IMR-90 (cell line): ENCODE measurements around the gene DAGLA. TPM values are rescaled to one million over a fixed set of nuclear protein-coding genes. Genes with fewer than 3 reads are reported as not detected.

Experiments used
- ATAC-seq: fragments of 200-7000 bp; cut with Tn5 transposase; 2 replicates; pipeline ENCODE4 v1.9.1; 2020; ENCODE audit warnings: low read depth, mild to moderate bottlenecking, moderate library complexity
- BruUV-seq: library from RNA; stranded (reverse); fragments of 400-500 nt; replicated peaks from 2 replicates; lab custom pipeline; 2021; lab: Mats Ljungman, UMichigan
- CTCF ChIA-PET: fragments of 300-600 bp; formaldehyde crosslinking; extraction: SDS; loops from one replicate; lab custom pipeline; 2021; ENCODE audit warnings: antibody characterized with exemption; lab: Yijun Ruan, JAX
- POLR2A ChIA-PET: fragments of 300-600 bp; sonication (Branson Sonifier 250); formaldehyde crosslinking; loops from one replicate; lab custom pipeline; 2022; ENCODE audit warnings: antibody characterized with exemption; ENCODE audit not compliant: unreplicated experiment; lab: Charles Lee
- DNase-seq: peaks from one replicate; pipeline ENCODE4 v3.0.0; 2013
- H2AFZ ChIP-seq: replicated peaks from 2 replicates; pipeline ENCODE3; 2013; ENCODE audit warnings: low read length, mild to moderate bottlenecking; ENCODE audit not compliant: poor library complexity
- H2AK5ac ChIP-seq: 2 replicates; pipeline ENCODE4 v1.6.1; 2013; ENCODE audit warnings: low read depth, low read length, inconsistent platforms
- H2AK9ac ChIP-seq: replicated peaks from 2 replicates; pipeline ENCODE3; 2013; ENCODE audit warnings: mild to moderate bottlenecking, low read depth, low read length, moderate library complexity; ENCODE audit not compliant: poor library complexity
- H2BK120ac ChIP-seq: 2 replicates; pipeline ENCODE4 v1.6.1; 2013; ENCODE audit warnings: low read depth, low read length, inconsistent platforms
- H2BK15ac ChIP-seq: 3 replicates; pipeline ENCODE4 v1.6.1; 2013; ENCODE audit warnings: low read depth, low read length, inconsistent platforms
- H2BK20ac ChIP-seq: 2 replicates; pipeline ENCODE4 v1.6.1; 2013; ENCODE audit warnings: low read depth, mild to moderate bottlenecking, inconsistent platforms, low read length, moderate library complexity
- H2BK5ac ChIP-seq: 2 replicates; pipeline ENCODE4 v1.6.1; 2013; ENCODE audit warnings: mild to moderate bottlenecking, low read depth, low read length, inconsistent platforms; ENCODE audit not compliant: poor library complexity, severe bottlenecking
- H3K14ac ChIP-seq: replicated peaks from 2 replicates; pipeline ENCODE4 v1.6.1; 2013; ENCODE audit warnings: low read depth, low read length, inconsistent platforms
- H3K18ac ChIP-seq: 2 replicates; pipeline ENCODE4 v1.6.1; 2013; ENCODE audit warnings: low read depth, low read length, control low read depth
- H3K23ac ChIP-seq: 2 replicates; pipeline ENCODE4 v1.6.1; 2013; ENCODE audit warnings: low read depth, low read length, inconsistent platforms
- H3K27ac ChIP-seq: 2 replicates; pipeline ENCODE4 v1.5.1; 2013; ENCODE audit warnings: mild to moderate bottlenecking, control low read depth, low read length; ENCODE audit not compliant: insufficient read depth
- H3K27me3 ChIP-seq: 2 replicates; pipeline ENCODE4 v1.6.1; 2013; ENCODE audit warnings: low read length; ENCODE audit not compliant: control insufficient read depth, insufficient read depth
- H3K36me3 ChIP-seq: 2 replicates; pipeline ENCODE4 v1.6.1; 2013; ENCODE audit warnings: low read length, mixed read lengths; ENCODE audit not compliant: control insufficient read depth, insufficient read depth
- H3K4ac ChIP-seq: 2 replicates; pipeline ENCODE4 v1.6.1; 2013; ENCODE audit warnings: low read depth, low read length, inconsistent platforms
- H3K4me1 ChIP-seq: 2 replicates; pipeline ENCODE4 v1.6.1; 2013; ENCODE audit warnings: low read length, mixed read lengths; ENCODE audit not compliant: control insufficient read depth, insufficient read depth
- H3K4me2 ChIP-seq: 2 replicates; pipeline ENCODE4 v1.6.1; 2013; ENCODE audit warnings: low read depth, mild to moderate bottlenecking, control low read depth, low read length, moderate library complexity
- H3K4me3 ChIP-seq: 2 replicates; pipeline ENCODE4 v1.5.1; 2013; ENCODE audit warnings: low read depth, mild to moderate bottlenecking, control low read depth, low read length, moderate library complexity; ENCODE audit not compliant: insufficient read depth
- H3K56ac ChIP-seq: 2 replicates; pipeline ENCODE4 v1.6.1; 2013; ENCODE audit warnings: low read length, inconsistent platforms; ENCODE audit not compliant: insufficient read depth; ENCODE audit errors: extremely low read depth
- H3K79me1 ChIP-seq, 2 experiments: 2 replicates each; pipeline ENCODE4 v1.6.1; 2013; ENCODE audit warnings: low read length in 2 of 2, inconsistent platforms in 1 of 2, low read depth in 1 of 2
- H3K9ac ChIP-seq: 2 replicates; pipeline ENCODE4 v1.6.1; 2013; ENCODE audit warnings: low read depth, low read length, control low read depth
- H3K9me1 ChIP-seq: 2 replicates; pipeline ENCODE4 v1.6.1; 2013; ENCODE audit warnings: low read length, inconsistent platforms; ENCODE audit not compliant: insufficient read depth
- H3K9me3 ChIP-seq: 2 replicates; pipeline ENCODE4 v1.6.1; 2013; ENCODE audit warnings: low read length; ENCODE audit not compliant: control insufficient read depth, insufficient read depth
- H4K20me1 ChIP-seq: 2 replicates; pipeline ENCODE4 v1.6.1; 2013; ENCODE audit warnings: low read length, inconsistent platforms; ENCODE audit not compliant: insufficient read depth
- H4K5ac ChIP-seq: 2 replicates; pipeline ENCODE4 v1.6.1; 2013; ENCODE audit warnings: mild to moderate bottlenecking, low read depth, low read length, control low read depth
- H4K8ac ChIP-seq, 2 experiments: 2 replicates each; pipeline ENCODE4 v1.6.1; 2013; ENCODE audit warnings: low read depth in 2 of 2, low read length in 2 of 2, control low read depth in 1 of 2, inconsistent platforms in 1 of 2
- H4K91ac ChIP-seq: 2 replicates; pipeline ENCODE4 v1.6.1; 2013; ENCODE audit warnings: low read depth, low read length, inconsistent platforms; ENCODE audit not compliant: insufficient read depth
- BHLHE40 ChIP-seq: fragments of 150-350 bp; IDR thresholded peaks from 2 replicates; pipeline ENCODE4 v1.6.1; 2016; ENCODE audit warnings: mild to moderate bottlenecking, low read depth, low read length
- CHD1 ChIP-seq: IDR thresholded peaks from 2 replicates; pipeline ENCODE4 v1.6.1; 2012; ENCODE audit warnings: low read depth, low read length, improper control_type of control experiment
- CTCF ChIP-seq: conservative IDR thresholded peaks from 2 replicates; pipeline ENCODE4 v1.5.1; 2012; ENCODE audit warnings: mild to moderate bottlenecking, low read depth, low read length, improper control_type of control experiment
- ELK1 ChIP-seq: fragments of 150-350 bp; IDR thresholded peaks from 2 replicates; pipeline ENCODE4 v1.6.1; 2016; ENCODE audit warnings: low read depth, mild to moderate bottlenecking, low read length, moderate library complexity, borderline replicate concordance
- MAFK ChIP-seq: IDR thresholded peaks from 2 replicates; pipeline ENCODE4 v1.6.1; 2012; ENCODE audit warnings: low read depth, low read length, improper control_type of control experiment
- MXI1 ChIP-seq: IDR thresholded peaks from 2 replicates; pipeline ENCODE4 v1.6.1; 2012; ENCODE audit warnings: low read depth, mild to moderate bottlenecking, low read length, moderate library complexity, borderline replicate concordance
- NFE2L2 ChIP-seq: fragments of 150-350 bp; IDR thresholded peaks from 2 replicates; pipeline ENCODE4 v1.6.1; 2016; ENCODE audit warnings: low read depth, mild to moderate bottlenecking, low read length
- POLR2A ChIP-seq: IDR thresholded peaks from 2 replicates; pipeline ENCODE4 v1.6.1; 2012; ENCODE audit warnings: mild to moderate bottlenecking, low read depth, low read length
- RFX5 ChIP-seq: IDR thresholded peaks from 2 replicates; pipeline ENCODE4 v1.8.0; 2012; ENCODE audit warnings: low read depth, mild to moderate bottlenecking, low read length, moderate library complexity
- WGBS, 2 experiments: methylation state at CpG; one replicate each; pipeline versions ENCODE4 v1.1.5 to v1.1.7; 2013; ENCODE audit warnings: missing lambda C conversion rate in 2 of 2; ENCODE audit not compliant: insufficient read length in 1 of 2; ENCODE audit errors: extremely low coverage in 2 of 2; 5-methylcytosine and 5-hydroxymethylcytosine counted together
- dilution Hi-C: fragments of 300-500 bp; cut with HindIII; formaldehyde crosslinking; loops from one replicate; pipeline ENCODE4 v1.14.3; 2018; ENCODE audit warnings: low sequenced_read_pairs; ENCODE audit not compliant: unreplicated experiment
- in situ Hi-C: fragments of 300-500 bp; cut with MboI; formaldehyde crosslinking; loops from 3 replicates; pipeline ENCODE4 v1.14.3; 2019; ENCODE audit warnings: low sequenced_read_pairs, inconsistent platforms, mixed read lengths
- intact Hi-C: fragments of 100-400 bp; cut with micrococcal nuclease; formaldehyde crosslinking; loops from 2 replicates; pipeline ENCODE4 v1.10.0; 2022
- polyA plus RNA-seq, 3 experiments: library from polyadenylated mRNA; depleted of rRNA; stranded (reverse); fragments of >200 nt; gene quantifications; 2 replicates each; pipeline ENCODE4 v1.2.3, GENCODE V29; 2012; ENCODE audit warnings: low replicate concordance in 1 of 3
- total RNA-seq: library from RNA; depleted of rRNA; stranded (reverse); fragments of >200 nt; gene quantifications from 2 replicates; pipeline ENCODE4 v1.2.3, GENCODE V29; 2012

Gene DAGLA
- total and polyA plus RNA-seq, 2 of the 4 experiments (the other 2 are of a cell fraction): 0.90 to 3.8 TPM

DNA sequence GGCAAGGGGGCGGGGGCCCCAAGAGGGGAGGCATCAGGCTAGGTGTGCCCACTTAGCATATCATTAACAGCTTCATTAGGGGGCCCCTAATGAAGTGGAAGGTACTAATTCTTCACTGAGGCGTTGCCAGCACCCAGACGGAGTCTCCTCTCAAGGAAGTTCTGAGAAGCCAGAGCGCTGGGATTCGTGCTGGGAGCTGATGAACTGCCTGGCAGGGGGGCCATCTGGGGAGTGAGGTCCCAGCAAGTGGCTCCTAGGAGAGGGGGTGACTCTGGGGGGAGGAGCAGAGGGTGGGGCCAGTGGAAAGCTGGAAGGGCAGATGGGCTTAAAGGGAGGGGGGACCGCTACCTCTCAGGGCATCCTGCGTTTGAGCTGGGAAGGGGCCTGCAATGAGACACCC is 29.8 kb downstream of the DAGLA start:
- DNase-seq: no peak

More for the DNA sequence above, 29.8 kb downstream of the DAGLA start:
- Histone ChIP-seq H2AFZ (no peak overlapping the region), H3K14ac (no peak overlapping the region), H3K36me3 (no peaks in the 10 kb centered on the region), H2BK15ac (no peak overlapping the region), H4K8ac (no peak overlapping the region), H3K9ac (no peak overlapping the region), H3K56ac (no peak overlapping the region), H4K5ac (no peak overlapping the region), H4K20me1 (no peaks in the 10 kb centered on the region), H3K79me1 (no peaks in the 10 kb centered on the region), H3K9me1 (no peaks in the 10 kb centered on the region), H2AK9ac (no peak overlapping the region), H3K4me1 (no peaks in the 10 kb centered on the region), H2BK20ac (no peak overlapping the region), H3K18ac (no peak overlapping the region), H3K9me3 (no peaks in the 10 kb centered on the region), H2BK120ac (no peak overlapping the region), H3K27ac (no peak overlapping the region), H3K4ac (no peak overlapping the region), H4K91ac (no peak overlapping the region), H3K4me2 (no peak overlapping the region), H3K23ac (no peak overlapping the region), H3K27me3 (peaks cover 21% of the 10 kb centered on the region; the same call in 1 of the 2 replicates), H2AK5ac (no peak overlapping the region), H3K4me3 (no peak overlapping the region), H2BK5ac (no peak overlapping the region)
- dilution Hi-C loops (no loop called here), intact Hi-C loops (no loop called here), in situ Hi-C loops (no loop called here)
- CTCF ChIA-PET: no interaction called here
- POLR2A ChIA-PET: no interaction called here
- WGBS, 2 experiments: 60% methylated on average over 1 of the region's 7 CpGs; no CpG with 5 or more reads in 1 of the 2 experiments
- no peak for ATAC-seq
- TF ChIP-seq RFX5: no peak
- no peak for TF ChIP-seq BHLHE40
- TF ChIP-seq ELK1: no peak
- TF ChIP-seq POLR2A: no peak
- TF ChIP-seq MAFK: no peak
- no peak for TF ChIP-seq NFE2L2
- TF ChIP-seq MXI1: no peak
- no peak for TF ChIP-seq CHD1
- TF ChIP-seq CTCF: no peak
- BruUV-seq: no TSS peak
